A549 (cell line): ENCODE data around the gene RD3L.

Experiments used
- BHLHE40 ChIP-seq: IDR thresholded peaks from 2 replicates; pipeline ENCODE4 v1.6.1; 2012; ENCODE audit warnings: low read depth, low read length, inconsistent platforms
- CEBPB ChIP-seq, 2 experiments: fragments of >200 bp in 1 of 2; sonication (Bioruptor Twin) in 1 of 2; formaldehyde crosslinking in 1 of 2; IDR thresholded peaks; 2 replicates each; pipeline ENCODE4 v1.6.1; 2012 to 2016
- CHD2 ChIP-seq: fragments of 150-350 bp; IDR thresholded peaks from 2 replicates; pipeline ENCODE4 v1.6.1; 2014; ENCODE audit warnings: low read length; ENCODE audit not compliant: partially characterized antibody
- CTCF ChIP-seq: fragments of >200 bp; sonication (Bioruptor Twin); formaldehyde crosslinking; IDR thresholded peaks from 3 replicates; pipeline ENCODE4 v1.5.1; 2016
- EP300 ChIP-seq, 2 experiments: fragments of >200 bp; sonication (Bioruptor Twin); formaldehyde crosslinking; IDR thresholded peaks; 2 replicates in 1 of 2; 3 replicates in 1 of 2; pipeline ENCODE4 v1.6.1; 2016 to 2017
- HEYL ChIP-seq: fragments of 250-450 bp; sonication (Bioruptor Pico); IDR thresholded peaks from 2 replicates; pipeline ENCODE4 v1.8.0; 2021; ENCODE audit warnings: mild to moderate bottlenecking, moderate library complexity
- HMGXB4 ChIP-seq: fragments of 250-450 bp; sonication (Bioruptor Pico); IDR thresholded peaks from 2 replicates; pipeline ENCODE4 v1.5.0; 2021; ENCODE audit warnings: mild to moderate bottlenecking, moderate library complexity, borderline replicate concordance
- PBX3 ChIP-seq: IDR thresholded peaks from 2 replicates; pipeline ENCODE4 v1.6.1; 2012
- PHF8 ChIP-seq: fragments of 200-600 bp; sonication (generic); IDR thresholded peaks from 2 replicates; pipeline ENCODE4 v1.6.1; 2016; ENCODE audit warnings: low read depth, mild to moderate bottlenecking, antibody characterized with exemption, moderate library complexity, borderline replicate concordance
- POLR2A ChIP-seq: IDR thresholded peaks from 2 replicates; pipeline ENCODE4 v1.6.1; 2012; ENCODE audit warnings: mild to moderate bottlenecking, low read length
- RCOR1 ChIP-seq: fragments of 150-350 bp; IDR thresholded peaks from 2 replicates; pipeline ENCODE4 v1.6.1; 2014; ENCODE audit warnings: antibody characterized with exemption, low read length, low read depth
- SMC3 ChIP-seq: fragments of >200 bp; sonication (Bioruptor Twin); formaldehyde crosslinking; IDR thresholded peaks from 3 replicates; pipeline ENCODE4 v1.6.1; 2018; ENCODE audit warnings: inconsistent platforms
- SREBF2 ChIP-seq: fragments of 450-650 bp; IDR thresholded peaks from 2 replicates; pipeline ENCODE4 v1.6.1; 2014; ENCODE audit warnings: mild to moderate bottlenecking, moderate library complexity
- USF2 ChIP-seq: fragments of 450-650 bp; IDR thresholded peaks from 2 replicates; pipeline ENCODE4 v1.6.1; 2014; ENCODE audit warnings: antibody characterized with exemption

- TF ChIP-seq CTCF: peak; percentile 90
- no peak; the same call in 1 of the 2 replicates for TF ChIP-seq PBX3
- no peak for TF ChIP-seq SREBF2
- TF ChIP-seq BHLHE40: no peak
- no peak for TF ChIP-seq EP300 (IDR thresholded peaks at IDR 0.05)
- peak; percentile 60; the same call in 1 of the 2 replicates for TF ChIP-seq PHF8
- TF ChIP-seq SMC3: no peak
- peak; percentile 80 for TF ChIP-seq POLR2A
- no peak; the same call in 1 of the 2 replicates for TF ChIP-seq HMGXB4 (CRISPR knock-in tag)
- TF ChIP-seq CEBPB (IDR thresholded peaks at IDR 0.05): no peak
- no peak for TF ChIP-seq USF2
- no peak for TF ChIP-seq HEYL (CRISPR knock-in tag)
- no peak for TF ChIP-seq CHD2
- no peak for TF ChIP-seq RCOR1
These were observed 21.1 kb downstream of the RD3L start for GRCh38 chr14:103920981-103921854.
